ENCODE measurements around the gene GPR3. TPM values are rescaled to one million over a fixed set of nuclear protein-coding genes. Genes with fewer than 3 reads are reported as not detected.
A peak's percentile ranks its signal among the peaks of the same experiment; 100 is the strongest.

The GPR3 gene
- total and polyA plus RNA-seq, 2 donors from 2014 or later: 0.38 to 0.77 TPM

DNA sequence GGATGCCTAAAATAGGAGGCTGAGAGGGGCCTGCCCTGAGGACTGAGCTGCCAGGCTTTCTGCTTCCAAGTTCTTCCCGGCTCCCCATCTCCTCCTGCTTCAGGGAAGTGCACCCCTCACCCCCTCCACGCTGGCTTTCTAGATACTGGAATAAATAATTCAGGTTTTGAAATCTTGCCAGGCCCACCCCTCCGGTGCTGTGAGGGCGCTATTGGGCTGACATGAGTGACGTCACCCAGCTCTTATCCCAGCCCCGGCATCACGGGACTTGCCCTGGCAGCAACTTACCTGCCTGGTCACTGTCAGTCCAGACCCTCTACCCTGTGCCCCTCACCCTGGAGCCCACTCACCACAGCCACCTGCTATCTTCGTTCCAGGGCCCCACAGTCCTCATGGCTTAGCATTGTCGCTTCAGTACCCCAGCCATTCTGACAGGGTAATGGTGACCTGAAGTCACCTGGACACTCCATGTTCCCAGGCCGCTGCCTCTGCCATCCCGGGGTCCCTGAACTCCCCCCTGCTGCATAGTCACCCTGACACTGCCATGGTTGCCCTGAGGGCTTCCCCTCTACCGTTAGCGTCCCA, 819 bp upstream of the GPR3 start:
- FAIRE-seq (no peak), DNase-seq (peak; percentile 51 to 86 (median 73))
- Histone ChIP-seq H3K4me1 (ENCODE audit: control insufficient read depth in 2 of 3, insufficient read depth in 2 of 3, low read depth in 1 of 3, low read length in 3 of 3) (peaks cover 0 to 16% (median 10%) of the 10 kb centered on the region in 3 donors), H3K27ac (ENCODE audit: low read depth in 2 of 2, low read length in 2 of 2) (peak overlapping the region; percentile 81 to 83), H3K9ac (ENCODE audit: low read length in 3 of 3) (peak overlapping the region in 2 of 3 donors; percentile 80 to 83), H3K4me3 (ENCODE audit: low read length in 3 of 3) (peak overlapping the region in 2 of 3 donors; percentile 53 to 57), H3K9me3 (ENCODE audit: control insufficient read depth in 2 of 3, insufficient read depth in 1 of 3, low read length in 3 of 3) (no peaks in the 10 kb centered on the region), H3K27me3 (ENCODE audit: control insufficient read depth, insufficient read depth, low read length) (no peaks in the 10 kb centered on the region), H3K36me3 (ENCODE audit: control insufficient read depth in 2 of 3, insufficient read depth in 3 of 3, low read length in 3 of 3) (no peaks in the 10 kb centered on the region)
- intact Hi-C loops (cut with DNase I): loop anchor here (5.0 kb wide), 1 partner anchor 89 kb away; no protein-coding TSS in a partner anchor
- peak; percentile 25 for TF ChIP-seq CTCF (IDR thresholded peaks at IDR 0.05; ENCODE audit: borderline replicate concordance, extremely low read depth, insufficient read depth)

DNA sequence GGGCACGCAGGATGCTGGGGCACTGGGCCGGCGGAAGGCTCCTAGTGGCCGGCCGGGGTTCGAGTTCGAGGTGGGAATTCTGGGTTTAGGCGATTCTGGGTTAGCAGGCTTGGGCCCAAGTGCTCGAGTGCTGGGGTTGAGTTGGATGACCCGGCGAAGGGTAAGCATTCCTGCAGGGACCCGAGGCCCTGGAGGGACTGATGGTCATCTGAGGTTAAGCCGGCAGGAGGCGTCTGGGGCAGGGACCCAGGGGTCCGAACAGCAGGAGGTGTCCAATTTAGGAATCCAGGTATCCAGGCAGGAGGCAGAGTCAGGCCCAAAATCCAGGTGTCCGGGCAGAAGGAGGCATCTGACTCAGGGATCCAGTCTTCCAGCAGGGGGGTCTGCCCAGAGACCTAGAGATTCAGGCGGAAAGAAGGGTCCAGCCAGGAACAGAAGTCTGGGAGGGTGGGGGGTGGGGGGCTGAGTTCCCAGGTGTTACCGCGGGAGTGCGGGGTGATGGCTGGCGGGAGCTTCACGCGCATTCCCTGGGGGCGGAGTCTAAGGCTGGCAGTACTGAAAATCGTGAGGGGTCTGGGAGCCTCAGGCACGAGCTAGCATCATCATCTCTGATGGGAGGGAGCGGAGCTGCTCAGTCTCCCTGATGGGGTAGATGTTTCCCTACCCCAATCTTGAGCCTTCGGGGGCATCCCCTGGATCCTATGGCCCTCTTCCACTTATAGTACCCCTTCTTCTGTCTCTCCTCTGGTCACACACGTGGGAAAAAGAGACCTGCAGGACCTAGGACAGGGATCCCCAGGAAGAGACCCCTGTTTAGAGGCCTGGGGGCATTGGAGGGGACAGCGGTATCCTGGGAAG, 585 bp downstream of the GPR3 start:
- TF ChIP-seq CTCF (IDR thresholded peaks at IDR 0.05; ENCODE audit: borderline replicate concordance, extremely low read depth, insufficient read depth): no peak
- H3K4me3 ChIP-seq (ENCODE audit: low read length in 3 of 3): peak overlapping the region; percentile 18 to 57 (median 26)
- intact Hi-C loops (cut with DNase I): loop anchor here (5.0 kb wide), 1 partner anchor 91 kb away; no protein-coding TSS in a partner anchor

GRCh38 chr1:27393641-27394281, 1.3 kb downstream of the GPR3 start:
- no peaks in the 10 kb centered on the region for H3K9me3 ChIP-seq (ENCODE audit: control insufficient read depth in 2 of 3, insufficient read depth in 1 of 3, low read length in 3 of 3)
- peaks cover under 1 to 16% (median 10%) of the 10 kb centered on the region in 3 donors for H3K4me1 ChIP-seq (ENCODE audit: control insufficient read depth in 2 of 3, insufficient read depth in 2 of 3, low read depth in 1 of 3, low read length in 3 of 3)
- DNase-seq: no peak
- H3K9ac ChIP-seq (ENCODE audit: low read length in 3 of 3): no peak overlapping the region
- H3K27me3 ChIP-seq (ENCODE audit: control insufficient read depth, insufficient read depth, low read length): no peaks in the 10 kb centered on the region
- TF ChIP-seq CTCF (IDR thresholded peaks at IDR 0.05; ENCODE audit: borderline replicate concordance, extremely low read depth, insufficient read depth): no peak
- H3K4me3 ChIP-seq (ENCODE audit: low read length in 3 of 3): no peak overlapping the region
- no peak for FAIRE-seq
- no peak overlapping the region for H3K27ac ChIP-seq (ENCODE audit: low read depth in 2 of 2, low read length in 2 of 2)
- no peaks in the 10 kb centered on the region for H3K36me3 ChIP-seq (ENCODE audit: control insufficient read depth in 2 of 3, insufficient read depth in 3 of 3, low read length in 3 of 3)
- intact Hi-C loops (cut with DNase I): loop anchor here (5.0 kb wide), 1 partner anchor 91 kb away; no protein-coding TSS in a partner anchor

More for the DNA sequence above, 585 bp downstream of the GPR3 start:
- FAIRE-seq (no peak), DNase-seq (peak in 1 of 5 donors; percentile 34)
- Histone ChIP-seq H3K27me3 (ENCODE audit: control insufficient read depth, insufficient read depth, low read length) (no peaks in the 10 kb centered on the region), H3K4me1 (ENCODE audit: control insufficient read depth in 2 of 3, insufficient read depth in 2 of 3, low read depth in 1 of 3, low read length in 3 of 3) (peaks cover 0 to 16% (median 10%) of the 10 kb centered on the region in 3 donors), H3K27ac (ENCODE audit: low read depth in 2 of 2, low read length in 2 of 2) (peak overlapping the region in 1 of 2 donors; percentile 37), H3K36me3 (ENCODE audit: control insufficient read depth in 2 of 3, insufficient read depth in 3 of 3, low read length in 3 of 3) (no peaks in the 10 kb centered on the region), H3K9ac (ENCODE audit: low read length in 3 of 3) (peak overlapping the region in 2 of 3 donors; percentile 65 to 81), H3K9me3 (ENCODE audit: control insufficient read depth in 2 of 3, insufficient read depth in 1 of 3, low read length in 3 of 3) (no peaks in the 10 kb centered on the region)
